ENCODE data around the gene DNAAF2. TPM values are rescaled to one million over a fixed set of nuclear protein-coding genes. Genes with fewer than 3 reads are reported as not detected.
A peak's percentile ranks its signal among the peaks of the same experiment; 100 is the strongest.
"Not testable (repeated sequence)": the region's sequence is repeated elsewhere in the genome, so short reads cannot be mapped to it uniquely, and the experiment has no call there.

DNAAF2 gene
- total RNA-seq, 1 donor from 2014 or later = 13.7 TPM

GRCh38 chr14:49622022-49622607, 12.9 kb downstream of the DNAAF2 start:
- no peak for DNase-seq (ENCODE audit: low spot score)

GRCh38 chr14:49621114-49621881, 13.7 kb downstream of the DNAAF2 start:
- no peak for DNase-seq (ENCODE audit: low spot score)

GRCh38 chr14:49620182-49621113, 14.6 kb downstream of the DNAAF2 start, which contains the start of the genes MGAT2 and RPL36AL:
MGAT2 (plus strand) TSS chr14:49620799; CDS start chr14:49621269, 470 bp downstream.
RPL36AL (minus strand) TSS chr14:49620626; CDS start chr14:49619104, 1,522 bp downstream.
- peak; percentile 99 for DNase-seq (ENCODE audit: low spot score)

GRCh38 chr14:49619730-49620129, 15.3 kb downstream of the DNAAF2 start:
- DNase-seq (ENCODE audit: low spot score) = no peak

- DNase-seq (ENCODE audit: low spot score) = not testable (repeated sequence)
Measured at GRCh38 chr14:49619273-49619672, 15.8 kb downstream of the DNAAF2 start.

- no peak for DNase-seq (ENCODE audit: low spot score)
Measured at GRCh38 chr14:49617852-49618519, 17.1 kb downstream of the DNAAF2 start.

GRCh38 chr14:49615776-49616175, 19.3 kb downstream of the DNAAF2 start:
- no peak for DNase-seq (ENCODE audit: low spot score)

- no peak for DNase-seq (ENCODE audit: low spot score)
Measured at GRCh38 chr14:49614196-49614595, 20.8 kb downstream of the DNAAF2 start.

- no peak for DNase-seq (ENCODE audit: low spot score)
Measured at GRCh38 chr14:49612671-49613070, 22.4 kb downstream of the DNAAF2 start.

- no peak for DNase-seq (ENCODE audit: low spot score)
Measured at GRCh38 chr14:49612251-49612650, 22.8 kb downstream of the DNAAF2 start.

GRCh38 chr14:49607583-49607982, 27.5 kb downstream of the DNAAF2 start:
- no peak for DNase-seq (ENCODE audit: low spot score)

- DNase-seq (ENCODE audit: low spot score) = peak; percentile 87
Measured at GRCh38 chr14:49598485-49599300, 36.4 kb downstream of the DNAAF2 start, which contains the start of gene LRR1. LRR1 (plus strand) TSS chr14:49598940; CDS start chr14:49599021, 81 bp downstream.

- DNase-seq (ENCODE audit: low spot score) = no peak
Measured at GRCh38 chr14:49598189-49598484, 36.9 kb downstream of the DNAAF2 start.

GRCh38 chr14:49594347-49595091, 40.5 kb downstream of the DNAAF2 start:
- peak; percentile 96 for DNase-seq (ENCODE audit: low spot score)

GRCh38 chr14:49593016-49593415, 42.0 kb downstream of the DNAAF2 start:
- DNase-seq (ENCODE audit: low spot score) = peak; percentile 29

- DNase-seq (ENCODE audit: low spot score) = no peak
Measured at GRCh38 chr14:49589387-49589786, 45.7 kb downstream of the DNAAF2 start.

- DNase-seq (ENCODE audit: low spot score) = peak; percentile 72
Measured at GRCh38 chr14:49586673-49587460, 48.2 kb downstream of the DNAAF2 start.

- peak; percentile 100 for DNase-seq (ENCODE audit: low spot score)
Measured at GRCh38 chr14:49585803-49586672, 49.0 kb downstream of the DNAAF2 start, which contains the start of gene RPS29. RPS29 (minus strand) TSS chr14:49586380; CDS start chr14:49586346, 34 bp downstream.
